Cerebellar cortex (tissue), 1 donor: Measurements from ENCODE around the gene EXOC3.

ENCODE experiments used
- DNase-seq: peaks from one replicate; pipeline ENCODE4 v3.0.0-alpha.2; 2015; ENCODE audit warnings: low spot score

The EXOC3 gene

GRCh38 chr5:439636-440035 lies 3.3 kb upstream of the EXOC3 start:
- no peak for DNase-seq

DNA sequence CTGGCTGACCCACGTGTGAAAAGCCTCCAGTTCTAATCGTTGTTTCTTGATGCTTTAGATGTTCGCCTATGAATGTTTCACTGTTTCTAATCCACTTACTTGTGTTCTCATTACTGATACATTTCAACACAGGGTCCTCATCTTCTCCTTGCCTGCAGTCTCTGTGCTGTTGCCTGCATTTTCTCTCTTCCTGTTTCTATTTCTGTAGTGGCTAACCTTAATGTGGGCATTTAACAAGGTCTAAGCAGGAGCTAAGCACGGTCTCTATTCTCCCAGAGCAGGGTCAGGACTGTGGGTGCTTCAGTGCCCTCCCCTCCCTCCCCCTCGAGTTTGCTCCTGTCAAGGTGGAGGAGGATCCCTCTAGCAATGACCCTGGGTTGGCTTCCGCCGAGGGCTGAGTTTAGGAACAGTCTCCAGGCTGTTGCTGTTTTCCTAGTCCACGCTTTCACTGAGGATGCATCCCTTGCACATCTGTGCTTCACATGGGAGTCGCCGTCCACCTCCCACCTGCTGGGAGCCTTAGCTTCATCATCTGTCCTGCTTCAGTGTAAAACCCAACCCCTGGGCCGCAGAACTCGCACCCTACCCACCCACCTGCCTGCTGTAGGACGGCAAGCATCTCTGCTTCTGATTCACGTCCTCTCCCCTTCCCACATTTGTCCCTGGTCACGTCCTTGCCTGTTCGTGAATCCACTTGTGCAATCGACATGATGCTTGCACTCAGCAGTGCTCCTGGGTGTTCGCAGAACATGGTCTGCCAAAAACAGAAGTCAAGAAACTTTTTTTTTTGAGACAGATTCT lies 2.4 kb upstream of the EXOC3 start:
- DNase-seq: no peak

GRCh38 chr5:441996-442334 lies 1.0 kb upstream of the EXOC3 start:
- DNase-seq: no peak

GRCh38 chr5:443239-444151 lies 519 bp downstream of the EXOC3 start:
- peak; percentile 12 for DNase-seq

- DNase-seq: no peak
These were observed 1.2 kb downstream of the EXOC3 start for GRCh38 chr5:444226-444625.

- no peak for DNase-seq
These were observed 2.6 kb downstream of the EXOC3 start for GRCh38 chr5:445591-445990.

GRCh38 chr5:446066-446882 lies 3.3 kb downstream of the EXOC3 start:
- DNase-seq: no peak

GRCh38 chr5:446883-447263 lies 3.9 kb downstream of the EXOC3 start:
- DNase-seq: peak; percentile 60

GRCh38 chr5:447501-447900 lies 4.5 kb downstream of the EXOC3 start:
- DNase-seq: no peak

DNA sequence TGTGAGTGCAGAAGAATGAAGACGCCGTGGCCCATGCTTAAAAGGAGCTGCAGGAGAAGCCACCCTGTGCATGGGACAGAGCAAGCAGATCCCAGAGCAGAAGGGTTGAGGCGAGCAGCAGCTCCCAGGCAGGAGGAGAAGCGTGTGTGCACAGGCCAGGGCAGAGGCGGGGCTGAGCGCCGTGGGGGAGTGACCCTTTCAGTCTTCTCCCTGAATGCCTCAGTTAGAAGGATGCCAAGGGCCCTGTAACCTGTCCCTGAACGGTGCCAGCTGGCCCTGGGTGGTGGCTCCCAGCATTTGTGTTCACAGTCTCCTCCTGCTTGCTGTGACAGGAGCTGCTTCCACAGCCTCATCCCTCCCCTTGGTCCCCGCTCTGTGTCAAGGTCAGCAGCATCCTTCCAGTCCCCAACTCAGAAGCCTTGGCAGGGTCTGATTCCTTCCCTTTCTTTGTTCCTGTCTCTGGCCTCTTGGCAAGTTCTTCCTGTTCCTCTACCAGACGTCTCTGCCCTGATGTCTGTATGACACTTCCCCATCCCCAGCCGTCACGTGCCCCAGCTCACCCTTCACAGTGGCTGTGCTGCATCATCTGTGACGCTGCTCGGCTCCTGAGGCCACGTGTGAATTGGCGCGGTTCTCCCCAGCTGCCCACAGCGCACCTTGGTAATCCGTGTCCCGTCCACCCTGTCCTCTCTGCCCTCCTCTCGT lies 5.2 kb downstream of the EXOC3 start:
- DNase-seq: no peak

DNA sequence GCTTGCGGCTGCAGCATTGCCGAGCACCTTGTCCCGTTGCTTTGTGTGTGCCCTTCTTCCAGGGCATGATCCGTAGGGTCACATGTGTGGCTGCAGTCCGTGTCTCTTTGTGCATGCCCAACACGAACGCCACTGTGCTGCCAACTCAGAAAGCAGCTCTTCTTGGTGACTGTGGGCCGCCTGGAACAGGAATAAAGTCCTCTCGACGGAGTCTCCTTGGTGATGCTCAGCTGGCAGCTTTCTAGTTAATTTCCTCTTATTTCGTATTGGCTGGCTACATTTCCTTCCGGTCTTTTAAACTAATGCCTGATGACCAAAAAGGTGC lies 5.8 kb downstream of the EXOC3 start:
- no peak for DNase-seq

DNA sequence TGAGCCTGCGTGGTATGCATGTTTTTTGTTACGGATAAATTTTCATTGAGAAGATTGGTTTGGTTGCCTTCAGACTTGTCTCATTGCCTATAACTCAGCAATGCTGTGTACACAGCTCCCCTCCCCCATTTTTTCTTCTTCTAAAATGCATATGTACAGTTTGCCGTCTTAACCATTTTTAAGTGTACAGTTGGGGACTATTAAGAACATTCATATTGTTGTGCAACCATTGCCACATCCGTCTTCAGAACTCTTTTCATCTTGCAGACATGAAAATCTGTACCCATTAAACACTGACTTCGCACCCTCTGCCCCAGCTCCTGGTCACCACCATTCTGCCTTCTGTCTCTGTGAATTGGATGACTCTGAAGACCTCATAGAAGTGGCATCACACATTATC lies 6.2 kb downstream of the EXOC3 start:
- no peak for DNase-seq

GRCh38 chr5:451587-452458 lies 8.8 kb downstream of the EXOC3 start:
- DNase-seq: no peak

- DNase-seq: no peak
These were observed 10.2 kb downstream of the EXOC3 start for GRCh38 chr5:452978-453710.

GRCh38 chr5:453725-454481 lies 10.9 kb downstream of the EXOC3 start:
- DNase-seq: no peak

- DNase-seq: no peak
These were observed 12.0 kb downstream of the EXOC3 start for GRCh38 chr5:454936-455335.

- no peak for DNase-seq
These were observed 12.8 kb downstream of the EXOC3 start for GRCh38 chr5:455806-456205.

DNA sequence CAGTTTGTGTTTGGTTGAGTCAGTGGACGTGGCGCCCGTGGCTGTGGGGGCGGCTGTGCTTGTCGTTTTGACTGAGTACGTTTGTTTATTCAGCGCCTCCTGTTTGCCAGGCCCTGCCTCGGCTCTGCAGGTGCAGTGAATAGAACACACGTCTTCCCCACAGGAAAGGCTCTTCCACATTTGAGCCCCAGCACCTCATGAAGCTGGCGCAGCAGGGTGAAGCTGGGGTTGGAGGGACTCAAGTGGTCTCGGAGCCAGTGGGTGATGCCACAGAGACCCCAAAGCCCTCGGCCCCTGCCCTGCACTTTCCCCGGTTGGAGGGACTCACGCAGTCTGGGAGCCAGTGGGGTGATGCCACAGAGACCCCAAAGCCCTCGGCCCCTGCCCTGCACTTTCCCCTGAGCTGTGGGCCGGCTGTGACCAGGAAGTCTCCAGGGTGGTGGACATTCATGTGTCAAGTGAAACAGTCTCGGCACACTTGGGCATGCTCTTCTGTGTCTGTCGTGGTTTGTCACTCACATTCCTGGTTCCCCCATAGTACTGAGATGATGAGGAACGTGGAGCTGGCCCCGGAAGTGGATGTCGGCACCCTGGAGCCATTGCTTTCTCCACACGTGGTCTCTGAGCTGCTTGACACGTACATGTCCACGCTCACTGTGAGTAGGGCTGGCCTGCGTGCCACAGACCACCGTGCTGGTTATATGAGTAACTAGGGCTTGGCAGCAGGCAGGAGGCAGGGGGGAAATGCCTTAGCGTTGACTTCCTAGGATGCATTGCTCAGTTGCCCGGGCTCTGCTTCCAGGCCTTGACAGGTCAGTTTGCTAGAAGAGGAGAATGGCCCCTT lies 13.6 kb downstream of the EXOC3 start:
- DNase-seq: no peak
